ENCODE data around the gene ZDHHC14. TPM values are rescaled to one million over a fixed set of nuclear protein-coding genes. Genes with fewer than 3 reads are reported as not detected.
A peak's percentile ranks its signal among the peaks of the same experiment; 100 is the strongest.

Gene ZDHHC14
- total RNA-seq, 4 donors from 2014 or later = 9.1 to 20.6 (median 12.5) TPM

DNA sequence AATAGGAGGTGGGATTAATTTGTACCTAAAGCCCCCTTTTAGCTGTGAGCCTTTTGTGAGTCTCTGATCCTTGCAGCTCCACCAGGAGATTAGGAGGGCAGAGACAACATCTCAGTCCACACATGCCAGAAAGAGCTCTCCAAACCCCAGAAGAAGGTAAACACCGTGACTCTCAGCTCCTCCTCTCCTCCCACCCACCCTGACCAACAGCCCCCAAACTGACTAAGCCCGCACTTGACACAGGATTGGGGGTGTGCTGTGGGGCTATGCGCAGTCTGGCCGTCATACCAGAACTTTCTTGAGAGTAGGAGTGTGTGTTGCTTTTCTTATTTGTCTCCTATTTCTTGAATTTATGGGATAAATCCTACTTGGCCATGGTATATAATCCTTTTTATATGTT lies 277.3 kb downstream of the ZDHHC14 start:
- no peaks in the 10 kb centered on the region for H3K9me3 ChIP-seq
- H3K27me3 ChIP-seq = no peaks in the 10 kb centered on the region
- H3K4me1 ChIP-seq = no peaks in the 10 kb centered on the region
- peaks cover 0 to 10% (median 0%) of the 10 kb centered on the region in 3 donors for H3K36me3 ChIP-seq
- TF ChIP-seq CTCF (IDR thresholded peaks at IDR 0.05) = no peak
- no peak for TF ChIP-seq POLR2A (IDR thresholded peaks at IDR 0.05)
- H3K4me3 ChIP-seq = no peak overlapping the region
- peak in 1 of 3 donors; percentile 3 for DNase-seq
- no peak overlapping the region for H3K27ac ChIP-seq

GRCh38 chr6:157659536-157660271 lies 278.7 kb downstream of the ZDHHC14 start:
- TF ChIP-seq CTCF (IDR thresholded peaks at IDR 0.05) = no peak
- no peak for TF ChIP-seq POLR2A (IDR thresholded peaks at IDR 0.05)
- no peak for DNase-seq
- H3K4me3 ChIP-seq = no peak overlapping the region
- no peak overlapping the region for H3K27ac ChIP-seq
- no peaks in the 10 kb centered on the region for H3K9me3 ChIP-seq
- no peaks in the 10 kb centered on the region for H3K4me1 ChIP-seq
- H3K36me3 ChIP-seq = peaks cover 0 to 3% (median 0%) of the 10 kb centered on the region in 3 donors
- H3K27me3 ChIP-seq = no peaks in the 10 kb centered on the region

DNA sequence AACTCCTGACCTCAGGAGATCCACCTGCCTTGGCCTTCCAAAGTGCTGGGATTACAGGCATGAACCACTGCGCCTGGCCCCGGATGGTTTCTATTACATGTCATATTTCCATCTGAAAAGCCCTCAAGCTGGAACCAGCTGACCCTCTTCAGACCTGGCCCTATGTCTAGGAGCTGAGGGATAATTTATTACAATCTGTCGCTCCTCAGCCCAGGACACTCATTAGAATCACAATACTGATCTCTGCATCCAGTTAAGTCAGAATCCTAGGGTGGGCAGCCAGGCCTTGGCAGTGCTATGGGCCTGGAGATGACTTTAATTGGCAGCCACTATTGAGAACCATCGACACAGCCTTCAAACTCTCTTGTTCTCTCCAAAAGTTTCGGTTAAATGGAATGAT lies 279.4 kb downstream of the ZDHHC14 start:
- no peak overlapping the region for H3K27ac ChIP-seq
- no peaks in the 10 kb centered on the region for H3K9me3 ChIP-seq
- no peak overlapping the region for H3K4me3 ChIP-seq
- H3K4me1 ChIP-seq = no peaks in the 10 kb centered on the region
- H3K27me3 ChIP-seq = no peaks in the 10 kb centered on the region
- no peak for DNase-seq
- TF ChIP-seq CTCF (IDR thresholded peaks at IDR 0.05) (no peak), POLR2A (IDR thresholded peaks at IDR 0.05) (no peak)
- peaks cover 0 to 3% (median 0%) of the 10 kb centered on the region in 3 donors for H3K36me3 ChIP-seq

DNA sequence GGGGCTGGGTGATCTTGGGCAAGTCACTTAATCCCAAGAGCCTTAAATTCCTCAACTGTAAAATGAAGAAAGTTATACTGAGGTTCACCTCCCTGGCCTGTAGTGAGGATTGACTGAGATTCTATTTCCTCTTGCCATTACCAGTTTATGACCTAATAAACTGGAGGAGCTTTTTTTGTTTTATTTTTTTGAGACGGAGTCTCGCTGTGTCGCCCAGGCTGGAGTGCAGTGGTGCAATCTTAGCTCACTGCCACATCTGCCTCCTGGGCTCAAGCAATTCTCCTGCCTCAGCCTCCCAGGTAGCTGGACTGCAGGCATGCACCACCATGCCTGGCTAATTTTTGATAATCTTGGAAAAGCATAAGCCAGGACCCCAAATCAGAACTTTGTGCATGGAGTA lies 280.7 kb downstream of the ZDHHC14 start:
- Histone ChIP-seq H3K4me1 (no peaks in the 10 kb centered on the region), H3K9me3 (no peaks in the 10 kb centered on the region), H3K36me3 (peaks cover 0 to 1% (median 0%) of the 10 kb centered on the region in 3 donors), H3K4me3 (no peak overlapping the region), H3K27ac (no peak overlapping the region), H3K27me3 (no peaks in the 10 kb centered on the region)
- no peak for DNase-seq
- TF ChIP-seq CTCF (IDR thresholded peaks at IDR 0.05) = no peak
- no peak for TF ChIP-seq POLR2A (IDR thresholded peaks at IDR 0.05)

- no peaks in the 10 kb centered on the region for H3K9me3 ChIP-seq
- no peak for TF ChIP-seq POLR2A (IDR thresholded peaks at IDR 0.05)
- H3K4me1 ChIP-seq = no peaks in the 10 kb centered on the region
- no peaks in the 10 kb centered on the region for H3K27me3 ChIP-seq
- no peak overlapping the region for H3K27ac ChIP-seq
- no peak for DNase-seq
- H3K36me3 ChIP-seq = no peaks in the 10 kb centered on the region
- H3K4me3 ChIP-seq = no peak overlapping the region
Observed at GRCh38 chr6:157663261-157663660, 282.3 kb downstream of the ZDHHC14 start.

DNA sequence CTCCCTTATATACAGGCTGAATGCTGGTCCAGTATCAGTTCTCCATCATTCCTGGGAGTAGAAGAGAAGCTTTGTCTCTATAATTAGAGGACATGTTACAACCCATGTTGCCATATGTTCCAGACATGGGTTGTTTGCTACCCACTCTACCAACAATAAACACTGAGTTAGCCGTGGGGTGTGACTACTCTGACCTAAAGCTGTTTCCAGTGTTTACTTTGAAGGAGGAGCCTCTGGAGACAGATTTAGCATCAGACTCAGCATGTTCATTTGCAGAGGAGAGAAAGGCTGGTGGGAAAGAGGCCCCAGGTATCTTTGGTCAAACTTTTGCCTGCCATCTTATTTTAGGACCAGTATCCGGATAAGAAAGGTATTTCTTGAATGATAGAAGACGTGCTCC lies 284.2 kb downstream of the ZDHHC14 start:
- Histone ChIP-seq H3K9me3 (no peaks in the 10 kb centered on the region), H3K27me3 (no peaks in the 10 kb centered on the region), H3K4me1 (peaks cover 0 to 11% (median 0%) of the 10 kb centered on the region in 4 donors), H3K36me3 (no peaks in the 10 kb centered on the region), H3K27ac (no peak overlapping the region), H3K4me3 (no peak overlapping the region)
- no peak for DNase-seq
- TF ChIP-seq CTCF (IDR thresholded peaks at IDR 0.05) = no peak
- TF ChIP-seq POLR2A (IDR thresholded peaks at IDR 0.05) = no peak

All from Peyer's patch (tissue), 4 donors.